K562 (cell line): ENCODE measurements around the gene CLDND1. TPM values are rescaled to one million over a fixed set of nuclear protein-coding genes. Genes with fewer than 3 reads are reported as not detected.

Experiments
- ATAC-seq: fragments of 200-7000 bp; cut with Tn5 transposase; 3 replicates; pipeline ENCODE4 v1.9.1; 2020; ENCODE audit warnings: moderate library complexity
- BruUV-seq: library from RNA; stranded (reverse); fragments of 400-500 nt; replicated peaks from 2 replicates; lab custom pipeline; 2021; lab: Mats Ljungman, UMichigan
- CTCF ChIA-PET: fragments of 300-600 bp; formaldehyde crosslinking; extraction: SDS; loops from one replicate; lab custom pipeline; 2021; ENCODE audit warnings: low intra/inter-chr PET ratio; lab: Yijun Ruan, JAX
- POLR2A ChIA-PET: fragments of 300-600, 350-650 bp; sonication (Branson Sonifier 250); formaldehyde crosslinking; extraction: SDS; loops from one replicate; lab custom pipeline; 2021; ENCODE audit warnings: antibody characterized with exemption, inconsistent platforms; lab: Yijun Ruan, JAX
- DNase-seq, 4 experiments: peaks; one replicate each; pipeline versions ENCODE4 v3.0.0 to v3.0.0-alpha.2; 2011 to 2018; ENCODE audit warnings: low spot score in 3 of 4, mixed read lengths in 3 of 4; ENCODE audit errors: extremely low read depth in 1 of 4
- FAIRE-seq: peaks from 2 replicates; lab custom pipeline; 2011; peaks lifted over from hg19 to GRCh38; lab: Jason Lieb, UNC
- H2AFZ ChIP-seq: 2 replicates; pipeline ENCODE4 v1.6.0; 2011; ENCODE audit warnings: low read depth, low read length, control low read depth, inconsistent platforms
- H3K27ac ChIP-seq: fragments of 200-600 bp; 3 replicates; pipeline ENCODE4 v1.8.0; 2011; ENCODE audit warnings: low read depth, mild to moderate bottlenecking, control low read depth, inconsistent platforms, low read length, moderate library complexity, mixed read lengths; ENCODE audit errors: extremely low read depth
- H3K27me3 ChIP-seq, 2 experiments: fragments of 300-600 bp in 1 of 2; 2 replicates in 1 of 2; 3 replicates in 1 of 2; pipeline versions ENCODE4 v1.6.0 to v1.8.0; 2011; ENCODE audit warnings: inconsistent platforms in 2 of 2, low read length in 2 of 2, mild to moderate bottlenecking in 1 of 2, mixed read lengths in 1 of 2, moderate library complexity in 1 of 2; ENCODE audit not compliant: control insufficient read depth in 2 of 2, insufficient read depth in 2 of 2
- H3K36me3 ChIP-seq: fragments of 300-600 bp; 3 replicates; pipeline ENCODE4 v1.8.0; 2011; ENCODE audit warnings: mild to moderate bottlenecking, low read length, inconsistent platforms; ENCODE audit not compliant: control insufficient read depth, insufficient read depth
- H3K4me1 ChIP-seq, 2 experiments: fragments of 200-600 bp in 1 of 2; replicated peaks in 1 of 2; 2 replicates in 1 of 2; 3 replicates in 1 of 2; pipeline versions ENCODE4 v1.5.1 to v1.8.0; 2011; ENCODE audit warnings: inconsistent platforms in 2 of 2, low read length in 2 of 2, mild to moderate bottlenecking in 1 of 2, mixed read lengths in 1 of 2, moderate library complexity in 1 of 2; ENCODE audit not compliant: control insufficient read depth in 2 of 2, insufficient read depth in 2 of 2
- H3K4me2 ChIP-seq: 2 replicates; pipeline ENCODE4 v1.6.1; 2011; ENCODE audit warnings: low read length, control low read depth, inconsistent platforms, mixed read lengths; ENCODE audit not compliant: insufficient read depth
- H3K4me3 ChIP-seq: fragments of 200-600 bp; sonication (generic), shearing (Covaris generic); 2 replicates; pipeline ENCODE4 v1.5.1; 2016; ENCODE audit warnings: control low read depth, inconsistent platforms
- H3K79me2 ChIP-seq: fragments of 200-600 bp; 3 replicates; pipeline ENCODE4 v1.8.0; 2011; ENCODE audit warnings: low read length, inconsistent platforms; ENCODE audit not compliant: control insufficient read depth, insufficient read depth
- H3K9ac ChIP-seq, 2 experiments: 2 replicates each; pipeline versions ENCODE4 v1.6.0 to v1.6.1; 2011; ENCODE audit warnings: low read depth in 2 of 2, low read length in 2 of 2, control low read depth in 1 of 2, inconsistent platforms in 1 of 2, mild to moderate bottlenecking in 1 of 2, mixed read lengths in 1 of 2; ENCODE audit not compliant: insufficient read depth in 1 of 2
- H3K9me1 ChIP-seq: one replicate; pipeline ENCODE4 v1.6.0; 2011; ENCODE audit warnings: inconsistent platforms, mild to moderate bottlenecking, low read length, moderate library complexity; ENCODE audit not compliant: control insufficient read depth, insufficient read depth
- H3K9me3 ChIP-seq: replicated peaks from 2 replicates; pipeline ENCODE4 v1.5.1; 2011; ENCODE audit warnings: low read depth, low read length, inconsistent platforms; ENCODE audit not compliant: control insufficient read depth, insufficient read depth
- H4K20me1 ChIP-seq: replicated peaks from 2 replicates; pipeline ENCODE4 v1.6.1; 2011; ENCODE audit warnings: low read length, inconsistent platforms, mixed read lengths; ENCODE audit not compliant: control insufficient read depth, insufficient read depth
- CCAR2 ChIP-seq: fragments of 200-400 bp; formaldehyde crosslinking; IDR thresholded peaks from 2 replicates; pipeline ENCODE4 v1.6.1; 2017; ENCODE audit warnings: mild to moderate bottlenecking, low read depth, low read length
- GTF2A2 ChIP-seq: IDR thresholded peaks from 2 replicates; pipeline ENCODE4 v1.6.1; 2016; ENCODE audit warnings: mild to moderate bottlenecking, missing genetic modification characterization, missing compliant biosample characterization
- HNRNPH1 ChIP-seq: fragments of 200-400 bp; formaldehyde crosslinking; optimal IDR thresholded peaks from 2 replicates; pipeline ENCODE3; 2017; ENCODE audit warnings: low read depth, mild to moderate bottlenecking, low read length, moderate library complexity
- L3MBTL2 ChIP-seq: fragments of 450-650 bp; IDR thresholded peaks from 2 replicates; pipeline ENCODE4 v1.6.1; 2016; ENCODE audit warnings: mild to moderate bottlenecking, moderate library complexity
- MAZ ChIP-seq, 2 experiments: fragments of 450-650 bp in 1 of 2; sonication (generic) in 1 of 2; formaldehyde crosslinking; IDR thresholded peaks in 1 of 2; conservative IDR thresholded peaks in 1 of 2; 2 replicates each; pipeline versions ENCODE4 v1.4.0 to v1.5.0; 2020; ENCODE audit warnings: mild to moderate bottlenecking in 1 of 2, missing genetic modification reagents in 1 of 2
- NFRKB ChIP-seq: fragments of 450-650 bp; IDR thresholded peaks from 2 replicates; pipeline ENCODE4 v1.6.1; 2016; ENCODE audit warnings: low read depth
- PML ChIP-seq: IDR thresholded peaks from 2 replicates; pipeline ENCODE4 v1.6.1; 2012; ENCODE audit warnings: low read length, inconsistent platforms
- SIX5 ChIP-seq, 2 experiments: IDR thresholded peaks; 2 replicates each; pipeline ENCODE4 v1.6.1; 2011; ENCODE audit warnings: low read length in 2 of 2, borderline replicate concordance in 1 of 2, low read depth in 1 of 2, mild to moderate bottlenecking in 1 of 2, moderate library complexity in 1 of 2; ENCODE audit not compliant: insufficient read depth in 1 of 2
- SREBF1 ChIP-seq: fragments of 150-350 bp; IDR thresholded peaks from 2 replicates; pipeline ENCODE4 v1.6.1; 2014; ENCODE audit warnings: antibody characterized with exemption, low read depth, low read length, borderline replicate concordance
- TBP ChIP-seq: optimal IDR thresholded peaks from 2 replicates; pipeline ENCODE3; 2011; ENCODE audit warnings: low read depth, low read length, improper control_type of control experiment
- TRIM24 ChIP-seq, 2 experiments: fragments of 450-650 bp; IDR thresholded peaks; 2 replicates each; pipeline ENCODE4 v1.6.1; 2016
- YBX1 ChIP-seq: fragments of 450-650 bp; IDR thresholded peaks from 2 replicates; pipeline ENCODE4 v1.7.1; 2016; ENCODE audit warnings: mild to moderate bottlenecking
- ZNF174 ChIP-seq: fragments of 250-450 bp; sonication (Bioruptor Pico); IDR thresholded peaks from 2 replicates; pipeline ENCODE4 v1.4.0; 2020; ENCODE audit warnings: mild to moderate bottlenecking
- WGBS: fragments of 100-300 bp; shearing (Covaris generic); methylation state at CpG from one replicate; pipeline ENCODE4 v1.1.6; 2016; ENCODE audit warnings: low coverage, mixed read lengths; ENCODE audit not compliant: insufficient coverage; ENCODE audit errors: missing lambda C conversion rate; 5-methylcytosine and 5-hydroxymethylcytosine counted together
- in situ Hi-C: fragments of 300-500 bp; cut with MboI; formaldehyde crosslinking; loops from 4 replicates; pipeline ENCODE4 v1.15.0; 2018; ENCODE audit warnings: inconsistent platforms, mixed read lengths
- intact Hi-C: fragments of 100-400 bp; cut with micrococcal nuclease; formaldehyde crosslinking; loops from 2 replicates; pipeline ENCODE4 v1.14.2; 2022
- polyA plus RNA-seq, 8 experiments: library from polyadenylated mRNA; depleted of rRNA in 4 of 8; stranded (reverse) in 5 of 8; unstranded in 3 of 8; fragments of >200 nt; fragmentation: Nextera tagmentation in 2 of 8; fragmentation: Illumina TruSeq in 1 of 8; extraction: Ambion mirVana in 2 of 8; extraction: Trizol in 1 of 8; gene quantifications; 2 replicates each; pipeline versions ENCODE4 v1.2.1 to v1.2.3, GENCODE V29; 2011 to 2014; ENCODE audit warnings: inconsistent platforms in 1 of 8, missing spikeins in 1 of 8
- total RNA-seq, 7 experiments: library from RNA; depleted of rRNA in 6 of 7; stranded (reverse); fragments of >200 nt in 6 of 7; fragmentation: Illumina TruSeq in 2 of 7; extraction: Trizol in 2 of 7; gene quantifications; 2 replicates each; pipeline versions ENCODE4 v1.2.1 to v1.2.3, GENCODE V29; 2011 to 2021; ENCODE audit warnings: low replicate concordance in 1 of 7
- TF ChIP-seq, protein P1 (sequence below): fragments of 450-650 bp; IDR thresholded peaks from 2 replicates; pipeline ENCODE4 v1.6.1; 2016
- TF ChIP-seq, protein P2 (sequence below): fragments of 450-650 bp; IDR thresholded peaks from 2 replicates; pipeline ENCODE4 v1.6.1; 2016; ENCODE audit warnings: low read depth, mild to moderate bottlenecking, moderate library complexity
- TF ChIP-seq, protein P3 (sequence below): fragments of 250-450 bp; sonication (Bioruptor Pico); IDR thresholded peaks from 2 replicates; pipeline ENCODE4 v1.8.0; 2021; ENCODE audit warnings: mild to moderate bottlenecking, moderate library complexity
- TF ChIP-seq, protein P4 (sequence below): fragments of 250-450 bp; sonication (Bioruptor Pico); IDR thresholded peaks from 2 replicates; pipeline ENCODE4 v1.8.0; 2022; ENCODE audit warnings: moderate library complexity, mild to moderate bottlenecking, inconsistent platforms

CLDND1 gene
- total and polyA plus RNA-seq, 9 of the 15 experiments (the other 6 are each of a cell fraction or from before 2014, with no cell fraction given): 29.2 to 141 (median 60.7) TPM

DNA sequence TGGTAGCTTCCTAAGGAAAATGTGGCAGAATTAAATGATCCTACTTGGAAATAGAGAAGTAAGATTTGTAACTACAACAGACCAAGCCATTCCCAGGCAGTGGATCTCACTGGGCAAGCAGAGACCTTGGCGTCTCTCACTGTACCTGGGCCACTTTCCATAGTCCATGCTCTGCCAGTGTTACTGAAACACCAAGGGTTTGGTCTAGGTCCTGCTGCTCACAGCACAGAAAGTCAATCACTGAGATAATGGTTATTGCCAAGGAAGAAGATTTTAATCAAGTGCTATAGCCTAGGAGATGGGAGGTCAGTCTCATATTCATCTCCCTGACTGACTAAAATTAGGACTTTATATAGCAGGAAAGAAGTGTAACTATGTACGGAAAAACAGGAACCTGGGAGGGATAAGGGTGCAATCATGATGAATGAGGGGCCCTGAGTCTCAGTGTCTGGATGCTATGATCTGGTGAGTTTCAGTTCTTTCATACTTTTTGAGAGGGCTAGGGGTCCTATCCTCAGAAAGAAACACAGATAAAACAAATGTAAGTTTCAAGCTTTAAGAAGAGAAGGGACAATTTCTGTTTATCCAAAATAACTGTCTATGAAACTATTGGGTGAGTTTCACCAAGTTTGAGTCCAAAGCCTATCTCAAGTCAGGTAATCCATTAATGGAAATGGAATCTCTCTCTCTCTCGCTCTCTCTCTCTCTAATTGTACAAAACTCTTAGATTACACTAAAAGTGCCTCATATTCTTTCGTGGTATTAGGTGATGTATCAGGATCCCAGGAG, 29.7 kb upstream of the CLDND1 start (continued):
- no peak for TF ChIP-seq TBP
- TF ChIP-seq, all 486 proteins: peak for 0

DNA sequence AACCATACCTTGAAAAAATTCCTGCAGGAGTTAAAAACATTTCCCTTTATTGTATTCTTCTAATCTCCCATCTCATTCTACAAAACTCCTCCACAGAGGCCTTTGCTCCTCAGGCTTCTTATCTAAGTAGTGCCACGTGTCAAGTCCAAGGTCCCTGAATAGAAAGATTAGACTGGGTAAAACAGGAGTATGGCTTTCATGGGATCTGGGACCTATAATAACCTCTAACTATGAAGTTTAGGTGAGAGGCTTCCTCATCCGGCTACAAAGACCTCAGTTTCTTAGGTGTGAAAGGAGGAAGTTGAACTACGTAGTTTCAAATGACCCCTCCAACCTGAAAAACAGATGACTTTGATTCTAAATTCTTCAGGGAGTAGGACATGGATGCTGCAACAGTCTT, 29.1 kb upstream of the CLDND1 start:
- peak overlapping the region; percentile 79 for H2AFZ ChIP-seq
- 0 out of 2 replicates have a peak overlapping the region, but pooled peaks have one; percentile 7 for H3K4me2 ChIP-seq
- DNase-seq (peak in 3 of 4 experiments; percentile 12 to 70 (median 64)), FAIRE-seq (peak; percentile 54), ATAC-seq (peak; percentile 82)
- H3K36me3 ChIP-seq: no peaks in the 10 kb centered on the region; the same call in 2 of the 3 replicates
- no peaks in the 10 kb centered on the region for H3K9me1 ChIP-seq
- peak overlapping the region; percentile 54; the same call in 2 of the 3 replicates for H3K27ac ChIP-seq
- no peak overlapping the region for H3K9ac ChIP-seq
- no peaks in the 10 kb centered on the region for H4K20me1 ChIP-seq
- intact Hi-C loops (no loop called here), in situ Hi-C loops (no loop called here)
- 3% methylated on average over 3 of the region's 3 CpGs for WGBS
- no peaks in the 10 kb centered on the region for H3K9me3 ChIP-seq
- POLR2A ChIA-PET: no interaction called here
- CTCF ChIA-PET: no interaction called here
- no peaks in the 10 kb centered on the region for H3K79me2 ChIP-seq
- peaks cover 4 to 37% of the 10 kb centered on the region in 2 experiments for H3K4me1 ChIP-seq
- H3K4me3 ChIP-seq: no peak overlapping the region
- no peaks in the 10 kb centered on the region for H3K27me3 ChIP-seq
- no TSS peak for BruUV-seq
- TF ChIP-seq, protein P1, sequence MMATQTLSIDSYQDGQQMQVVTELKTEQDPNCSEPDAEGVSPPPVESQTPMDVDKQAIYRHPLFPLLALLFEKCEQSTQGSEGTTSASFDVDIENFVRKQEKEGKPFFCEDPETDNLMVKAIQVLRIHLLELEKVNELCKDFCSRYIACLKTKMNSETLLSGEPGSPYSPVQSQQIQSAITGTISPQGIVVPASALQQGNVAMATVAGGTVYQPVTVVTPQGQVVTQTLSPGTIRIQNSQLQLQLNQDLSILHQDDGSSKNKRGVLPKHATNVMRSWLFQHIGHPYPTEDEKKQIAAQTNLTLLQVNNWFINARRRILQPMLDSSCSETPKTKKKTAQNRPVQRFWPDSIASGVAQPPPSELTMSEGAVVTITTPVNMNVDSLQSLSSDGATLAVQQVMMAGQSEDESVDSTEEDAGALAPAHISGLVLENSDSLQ: no peak
- TF ChIP-seq MAZ (CRISPR knock-in tag; conservative IDR thresholded peaks at IDR 0.05 in 1 of 2, IDR thresholded peaks at IDR 0.05 in 1 of 2) (no peak), NFRKB (no peak), GTF2A2 (tag) (no peak), YBX1 (no peak), HNRNPH1 (no peak), SREBF1 (no peak), TRIM24 (IDR thresholded peaks at IDR 0.05) (peak in 1 of 2 experiments; percentile 39; a peak in 1 of 4 replicates), L3MBTL2 (peak; percentile 89), SIX5 (IDR thresholded peaks at IDR 0.05; ENCODE audit: borderline replicate concordance in 1 of 2, insufficient read depth in 1 of 2, low read depth in 1 of 2, low read length in 2 of 2) (no peak), ZNF174 (CRISPR knock-in tag) (no peak), PML (peak; percentile 67), CCAR2 (no peak)
- TF ChIP-seq, protein P2, sequence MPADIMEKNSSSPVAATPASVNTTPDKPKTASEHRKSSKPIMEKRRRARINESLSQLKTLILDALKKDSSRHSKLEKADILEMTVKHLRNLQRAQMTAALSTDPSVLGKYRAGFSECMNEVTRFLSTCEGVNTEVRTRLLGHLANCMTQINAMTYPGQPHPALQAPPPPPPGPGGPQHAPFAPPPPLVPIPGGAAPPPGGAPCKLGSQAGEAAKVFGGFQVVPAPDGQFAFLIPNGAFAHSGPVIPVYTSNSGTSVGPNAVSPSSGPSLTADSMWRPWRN: peak; percentile 97
- TF ChIP-seq, protein P3, sequence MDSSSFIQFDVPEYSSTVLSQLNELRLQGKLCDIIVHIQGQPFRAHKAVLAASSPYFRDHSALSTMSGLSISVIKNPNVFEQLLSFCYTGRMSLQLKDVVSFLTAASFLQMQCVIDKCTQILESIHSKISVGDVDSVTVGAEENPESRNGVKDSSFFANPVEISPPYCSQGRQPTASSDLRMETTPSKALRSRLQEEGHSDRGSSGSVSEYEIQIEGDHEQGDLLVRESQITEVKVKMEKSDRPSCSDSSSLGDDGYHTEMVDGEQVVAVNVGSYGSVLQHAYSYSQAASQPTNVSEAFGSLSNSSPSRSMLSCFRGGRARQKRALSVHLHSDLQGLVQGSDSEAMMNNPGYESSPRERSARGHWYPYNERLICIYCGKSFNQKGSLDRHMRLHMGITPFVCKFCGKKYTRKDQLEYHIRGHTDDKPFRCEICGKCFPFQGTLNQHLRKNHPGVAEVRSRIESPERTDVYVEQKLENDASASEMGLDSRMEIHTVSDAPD (CRISPR knock-in tag): no peak
- TF ChIP-seq, protein P4, sequence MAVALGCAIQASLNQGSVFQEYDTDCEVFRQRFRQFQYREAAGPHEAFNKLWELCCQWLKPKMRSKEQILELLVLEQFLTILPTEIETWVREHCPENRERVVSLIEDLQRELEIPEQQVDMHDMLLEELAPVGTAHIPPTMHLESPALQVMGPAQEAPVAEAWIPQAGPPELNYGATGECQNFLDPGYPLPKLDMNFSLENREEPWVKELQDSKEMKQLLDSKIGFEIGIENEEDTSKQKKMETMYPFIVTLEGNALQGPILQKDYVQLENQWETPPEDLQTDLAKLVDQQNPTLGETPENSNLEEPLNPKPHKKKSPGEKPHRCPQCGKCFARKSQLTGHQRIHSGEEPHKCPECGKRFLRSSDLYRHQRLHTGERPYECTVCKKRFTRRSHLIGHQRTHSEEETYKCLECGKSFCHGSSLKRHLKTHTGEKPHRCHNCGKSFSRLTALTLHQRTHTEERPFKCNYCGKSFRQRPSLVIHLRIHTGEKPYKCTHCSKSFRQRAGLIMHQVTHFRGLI (CRISPR knock-in tag): no peak
